HG03342 (cell line): ENCODE results near the gene PPP2R2D.
A peak's percentile ranks its signal among the peaks of the same experiment; 100 is the strongest.

Source experiments
- ATAC-seq: cut with Tn5 transposase; IDR thresholded peaks from one replicate; pipeline ENCODE4 v1.9.1; 2021; ENCODE audit warnings: mild to moderate bottlenecking, moderate library complexity; ENCODE audit not compliant: unreplicated experiment

PPP2R2D gene

DNA sequence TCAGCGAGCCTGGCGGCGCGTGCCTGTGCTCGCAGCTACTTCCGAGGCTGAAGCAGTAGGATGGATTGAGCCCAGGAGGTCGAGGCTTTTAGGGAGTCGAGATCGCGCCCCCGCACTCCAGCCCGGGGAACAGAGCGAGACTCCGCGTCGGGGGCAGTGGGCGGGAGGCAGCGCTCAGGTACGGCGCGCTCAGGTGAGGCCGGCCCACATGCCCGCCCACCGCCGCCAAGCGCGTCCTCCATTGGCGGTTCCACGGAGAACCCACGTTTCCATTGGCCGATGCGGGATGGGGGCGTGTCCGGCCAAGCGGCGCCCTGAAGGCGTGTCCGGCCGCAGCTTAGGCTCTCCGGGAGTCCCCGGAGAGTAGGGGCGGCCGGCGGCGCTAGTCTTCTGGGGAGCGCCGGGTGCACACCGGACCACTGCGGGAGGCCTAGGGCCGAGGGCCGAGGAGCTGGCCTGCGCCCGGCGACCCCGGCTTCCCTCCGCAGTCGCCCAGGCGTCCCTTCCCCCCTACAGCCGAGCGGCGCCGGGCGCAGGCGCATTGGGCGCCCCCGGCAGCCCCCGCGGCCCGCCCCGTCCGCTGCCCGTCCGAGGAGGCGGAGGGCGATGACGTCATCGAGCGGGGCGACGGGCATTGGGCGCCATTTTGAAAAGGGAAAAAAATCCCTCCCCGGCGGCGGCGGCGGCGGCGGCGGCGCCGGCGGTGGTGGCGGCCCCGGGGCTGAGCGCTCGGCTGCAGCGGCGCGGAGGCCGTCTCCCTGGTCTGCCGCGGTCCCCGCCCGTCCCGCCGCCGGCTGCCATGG is at the start of gene PPP2R2D:
Gene PPP2R2D, plus strand, starts transcription at position 659 of the 803 bp plus-strand sequence. Its CDS starts 141 bp downstream, at position 800.
- peak; percentile 88 for ATAC-seq

DNA sequence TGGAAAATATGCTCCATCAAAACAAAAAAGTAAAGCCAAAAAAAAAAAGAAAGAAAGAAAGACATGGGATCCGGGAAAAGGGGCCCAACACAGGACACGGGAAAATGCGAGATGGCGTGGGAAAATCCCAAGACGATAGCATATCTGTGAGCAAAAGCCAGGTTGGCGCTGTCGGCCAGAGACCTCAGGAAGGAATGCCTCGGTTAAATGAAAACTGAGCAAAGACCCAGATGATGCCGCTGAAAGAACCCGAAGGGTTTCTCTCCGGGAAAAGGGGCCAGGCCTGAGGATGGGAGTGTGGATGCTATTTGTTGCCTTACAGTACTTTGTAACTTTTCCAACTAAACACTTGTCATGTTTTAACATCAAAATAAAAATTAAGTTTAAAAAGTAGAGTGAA is 49.5 kb upstream of the PPP2R2D start:
- ATAC-seq = no peak

DNA sequence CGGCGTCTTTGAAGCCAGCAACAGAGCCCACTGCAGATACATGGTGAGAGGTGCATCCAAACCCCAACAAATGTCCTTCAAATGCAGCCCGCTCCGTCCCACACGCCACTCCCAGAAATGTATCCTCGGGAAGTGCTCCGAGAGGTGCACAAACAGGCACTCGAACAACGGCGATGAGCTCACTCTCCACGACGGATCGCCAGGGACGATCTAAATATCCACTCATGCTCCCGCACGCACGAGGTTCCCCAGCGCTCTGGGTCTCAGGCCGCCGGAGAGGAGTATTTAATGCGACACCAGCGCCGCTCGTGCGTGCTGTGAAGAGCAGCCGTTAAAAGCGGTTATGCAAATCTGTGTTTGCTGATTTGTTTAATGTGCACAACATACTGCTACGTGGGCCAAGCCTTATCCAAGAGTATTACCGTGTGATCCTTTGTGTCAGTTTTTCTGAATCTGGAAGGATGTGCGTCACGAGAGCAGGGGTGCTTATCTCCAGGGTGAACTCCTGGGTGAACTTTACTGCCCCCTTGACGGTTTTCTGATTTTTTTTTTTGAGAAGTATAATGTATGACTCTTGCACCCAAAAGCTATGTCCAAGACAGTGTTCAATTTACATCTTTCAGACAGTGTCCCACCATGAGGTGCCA is 48.5 kb upstream of the PPP2R2D start:
- ATAC-seq = no peak

DNA sequence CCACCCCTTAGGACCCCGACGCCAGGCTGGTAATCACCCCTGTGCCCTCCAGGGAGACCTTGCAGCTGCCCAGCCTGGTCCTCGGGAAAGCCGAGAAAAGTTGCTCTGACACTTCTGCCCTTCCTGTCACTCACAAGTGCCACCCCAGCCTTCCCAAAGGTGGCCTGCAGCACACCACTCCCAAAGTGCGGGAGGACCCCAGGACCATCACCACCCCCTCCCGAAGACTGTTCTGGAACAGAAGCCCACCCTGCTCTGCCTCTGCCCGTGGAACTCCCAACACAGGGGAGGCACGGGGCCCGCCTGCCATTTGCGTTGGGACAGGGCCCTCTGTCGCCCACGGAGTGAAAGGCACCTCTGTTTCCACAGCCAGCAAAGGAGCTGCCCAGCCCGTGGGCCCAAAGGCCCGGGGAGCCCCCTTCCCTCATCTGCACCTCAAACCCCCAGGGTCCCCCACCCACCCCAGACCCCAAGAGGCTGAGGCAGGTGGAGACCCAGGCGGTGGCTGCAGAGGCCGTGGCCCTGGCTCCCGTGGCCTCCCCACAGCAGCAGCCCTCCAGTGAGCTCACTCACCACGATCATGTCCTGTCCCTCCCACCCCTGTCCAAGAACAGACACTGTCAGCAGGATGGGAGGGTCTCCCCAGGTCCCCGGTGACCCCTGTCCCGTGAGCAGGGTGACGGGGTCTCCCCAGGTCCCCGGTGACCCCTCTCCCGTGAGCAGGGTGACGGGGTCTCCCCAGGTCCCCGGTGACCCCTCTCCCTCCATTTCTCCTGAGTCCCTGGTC is 47.8 kb upstream of the PPP2R2D start:
- ATAC-seq = no peak

DNA sequence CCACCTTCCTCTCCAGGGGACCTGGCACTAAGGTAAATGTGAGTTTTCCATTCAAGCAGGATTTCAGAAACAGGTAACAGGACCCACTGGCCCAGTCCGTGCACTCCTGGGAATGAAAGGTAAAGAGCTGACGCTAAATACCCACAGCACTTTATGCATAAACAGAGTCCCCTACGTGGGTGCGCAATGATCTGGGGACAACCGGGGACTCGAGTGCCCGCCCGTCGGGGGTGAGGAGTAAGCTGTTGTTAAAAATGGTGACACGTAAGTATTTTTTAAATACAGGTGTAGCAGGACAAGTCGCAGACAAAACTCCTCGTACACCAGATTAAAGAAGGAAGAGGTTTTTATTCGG is 47.2 kb upstream of the PPP2R2D start:
- no peak for ATAC-seq

DNA sequence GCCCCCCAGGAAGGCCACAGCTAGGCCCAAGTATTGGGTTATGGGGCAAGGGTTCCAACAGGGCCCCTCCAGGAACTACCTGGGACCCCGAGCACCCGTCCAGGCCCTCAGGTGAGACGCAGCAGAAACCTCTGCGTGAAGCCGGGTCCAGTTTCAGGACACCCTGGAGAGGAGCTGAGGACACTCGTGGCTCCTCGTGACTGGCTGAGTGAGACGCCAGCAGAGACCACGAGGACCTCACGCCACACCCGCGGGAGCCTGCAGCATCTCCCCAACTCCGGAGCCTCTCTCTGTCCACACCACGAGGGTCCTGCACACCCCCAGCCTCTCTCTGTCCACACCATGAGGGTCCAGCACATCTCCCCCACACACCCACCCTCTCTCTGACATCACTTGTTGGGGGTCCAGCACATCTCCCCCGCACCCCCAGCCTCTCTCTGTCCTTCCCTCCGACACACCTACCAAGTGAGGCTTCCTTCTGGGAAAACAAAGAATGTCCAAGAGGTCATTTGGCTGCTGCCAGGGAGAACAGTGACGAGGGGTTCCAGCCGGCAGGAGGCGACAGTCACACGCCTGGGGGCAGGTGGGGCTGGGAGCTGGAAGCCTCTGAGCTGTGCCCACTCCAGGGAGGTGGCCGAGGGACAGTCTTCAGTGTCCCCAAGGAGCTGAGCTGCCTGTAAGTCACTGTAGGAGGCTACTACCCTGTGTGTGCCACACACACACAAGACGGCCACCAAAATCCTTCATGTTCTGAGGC is 46.1 kb upstream of the PPP2R2D start:
- ATAC-seq = no peak

DNA sequence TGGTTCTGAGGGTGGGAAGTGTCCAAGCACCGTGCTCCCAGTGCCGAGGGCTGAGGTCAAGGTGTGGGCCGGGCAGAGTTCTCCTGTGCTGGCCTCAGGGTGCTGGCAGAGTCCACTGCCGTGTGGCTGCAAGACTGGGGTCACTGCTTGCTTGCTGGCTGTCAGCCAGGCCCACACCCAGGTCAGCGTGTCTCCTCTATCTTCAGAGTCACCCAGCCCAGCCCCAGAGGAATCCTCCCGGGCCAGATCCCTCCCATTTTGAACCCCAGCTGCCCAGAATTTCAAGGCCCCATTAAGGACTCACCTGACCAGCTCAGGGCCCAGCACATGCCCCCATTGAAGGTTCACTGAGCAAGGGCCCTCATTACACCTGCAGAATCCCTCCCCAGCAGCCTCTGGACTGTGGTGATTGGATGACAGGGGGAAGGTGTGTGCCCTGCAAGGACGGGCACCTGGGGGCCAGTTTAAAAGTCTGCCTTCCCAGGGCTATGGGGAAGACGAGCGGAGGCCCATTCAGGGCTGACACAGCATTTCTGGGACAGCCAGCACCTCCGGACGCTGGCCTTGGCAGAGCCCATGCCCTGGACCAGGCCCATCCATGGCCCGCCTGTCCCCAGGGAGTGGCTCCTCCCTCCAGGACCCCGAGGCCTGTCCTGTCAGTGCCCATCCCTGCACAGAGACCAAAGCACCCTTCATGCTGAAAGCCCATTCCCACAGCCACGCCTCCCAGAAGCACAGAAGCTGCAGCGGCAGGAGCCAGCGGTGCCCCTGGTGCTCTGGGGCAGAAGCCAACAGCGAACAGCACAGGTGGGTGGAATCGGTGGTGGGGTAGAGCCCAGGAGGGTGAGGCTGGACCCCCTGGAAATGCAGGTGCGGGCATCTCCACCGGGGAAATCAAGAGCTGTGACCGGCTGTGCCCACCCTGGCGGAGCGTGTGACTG is 45.1 kb upstream of the PPP2R2D start:
- no peak for ATAC-seq

DNA sequence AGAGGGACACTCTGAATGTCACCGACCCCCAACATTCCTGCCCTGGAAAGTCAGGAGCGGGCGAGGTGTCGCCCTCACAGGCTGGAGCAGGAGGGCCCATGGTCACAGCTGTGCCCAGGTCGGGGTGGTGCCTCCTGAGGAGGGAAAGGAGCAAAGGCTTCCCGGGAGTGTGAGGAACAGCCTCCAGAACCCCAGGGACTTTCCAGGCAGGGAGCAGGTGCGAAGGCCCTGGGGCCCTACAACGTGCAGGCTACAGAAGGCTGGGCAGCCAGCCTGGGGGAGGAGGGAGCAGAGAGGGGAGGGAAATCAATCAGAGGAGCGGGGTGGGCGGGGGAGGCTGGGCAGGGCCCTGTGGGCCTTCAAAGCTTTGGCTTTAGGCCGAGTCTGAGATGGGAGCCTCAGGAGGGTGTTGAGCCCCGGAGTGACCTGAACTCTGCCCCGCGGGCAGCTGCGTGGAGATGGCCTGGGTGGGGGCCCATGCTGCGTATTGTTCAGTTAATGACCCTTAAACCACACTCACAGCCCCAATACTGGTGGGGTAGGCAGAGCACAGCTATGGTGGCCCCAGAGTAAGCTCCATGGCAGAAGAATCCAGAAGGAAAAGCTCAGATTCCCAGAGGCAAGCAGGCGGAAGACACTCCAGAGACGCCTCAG is 44.2 kb upstream of the PPP2R2D start:
- no peak for ATAC-seq

DNA sequence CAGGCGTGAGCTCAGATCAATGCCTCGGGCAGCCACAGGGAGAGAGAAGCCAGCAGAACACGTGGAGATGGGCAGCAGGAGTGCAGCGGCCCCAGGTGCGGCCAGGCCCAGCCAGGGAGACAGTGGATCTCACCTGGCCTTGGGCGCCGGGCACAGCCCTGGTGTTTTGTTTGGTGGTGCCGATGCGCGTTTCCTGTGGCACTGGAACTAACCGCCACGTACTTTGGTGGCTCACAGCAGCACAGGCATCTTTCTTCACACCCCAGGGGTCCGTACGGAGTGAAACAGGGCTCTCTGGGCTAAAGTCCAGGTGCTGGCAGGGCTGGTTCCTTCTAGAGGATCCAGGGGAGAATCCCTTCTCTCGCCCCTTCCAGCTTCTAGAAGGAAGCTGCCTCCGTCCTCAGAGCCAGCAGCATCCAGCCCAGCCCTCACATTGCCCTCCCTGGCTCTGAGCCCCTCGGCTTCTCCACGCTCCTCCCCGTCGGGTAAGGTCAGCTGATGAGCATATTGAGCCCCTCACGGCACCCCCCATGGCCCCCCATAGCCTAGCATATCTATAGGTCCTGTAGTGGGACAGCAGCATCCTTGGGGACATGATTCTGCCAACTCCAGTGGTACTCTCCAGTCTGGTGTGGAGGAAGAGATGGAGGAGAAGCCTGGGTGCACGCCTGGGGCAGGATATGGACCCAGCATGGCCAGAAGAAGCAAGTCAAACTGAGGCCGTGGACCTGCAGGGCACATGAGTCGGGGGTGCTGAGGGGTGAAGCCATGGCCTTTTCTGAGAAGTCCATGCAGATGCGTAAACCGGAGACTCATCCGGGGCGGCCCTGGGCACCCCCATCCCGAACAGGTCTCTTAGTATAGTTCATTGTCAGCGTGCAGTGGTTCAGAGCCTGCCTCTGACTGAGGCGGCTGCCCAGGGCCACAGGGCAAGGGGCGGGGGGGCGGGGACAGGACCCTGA is 43.4 kb upstream of the PPP2R2D start:
- ATAC-seq = no peak

DNA sequence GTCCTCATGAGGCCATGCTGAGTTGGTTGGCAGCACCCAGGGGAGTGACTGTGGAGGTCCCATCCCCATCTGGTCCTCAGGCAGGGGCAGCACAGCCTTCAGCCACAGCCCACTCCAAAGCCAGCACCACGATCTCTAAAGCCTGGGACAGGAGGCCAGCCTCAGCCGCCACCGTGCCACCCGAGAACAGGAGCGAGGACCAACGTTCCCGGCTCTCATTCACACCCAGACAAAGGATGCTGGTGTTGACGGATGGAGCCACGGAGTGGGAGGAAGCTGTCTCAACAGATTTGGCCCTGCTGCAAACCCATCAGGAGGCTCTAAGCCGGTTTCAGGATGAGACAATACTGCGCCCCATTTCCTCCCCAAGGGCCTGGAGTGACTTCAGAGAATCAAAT is 42.7 kb upstream of the PPP2R2D start:
- no peak for ATAC-seq

DNA sequence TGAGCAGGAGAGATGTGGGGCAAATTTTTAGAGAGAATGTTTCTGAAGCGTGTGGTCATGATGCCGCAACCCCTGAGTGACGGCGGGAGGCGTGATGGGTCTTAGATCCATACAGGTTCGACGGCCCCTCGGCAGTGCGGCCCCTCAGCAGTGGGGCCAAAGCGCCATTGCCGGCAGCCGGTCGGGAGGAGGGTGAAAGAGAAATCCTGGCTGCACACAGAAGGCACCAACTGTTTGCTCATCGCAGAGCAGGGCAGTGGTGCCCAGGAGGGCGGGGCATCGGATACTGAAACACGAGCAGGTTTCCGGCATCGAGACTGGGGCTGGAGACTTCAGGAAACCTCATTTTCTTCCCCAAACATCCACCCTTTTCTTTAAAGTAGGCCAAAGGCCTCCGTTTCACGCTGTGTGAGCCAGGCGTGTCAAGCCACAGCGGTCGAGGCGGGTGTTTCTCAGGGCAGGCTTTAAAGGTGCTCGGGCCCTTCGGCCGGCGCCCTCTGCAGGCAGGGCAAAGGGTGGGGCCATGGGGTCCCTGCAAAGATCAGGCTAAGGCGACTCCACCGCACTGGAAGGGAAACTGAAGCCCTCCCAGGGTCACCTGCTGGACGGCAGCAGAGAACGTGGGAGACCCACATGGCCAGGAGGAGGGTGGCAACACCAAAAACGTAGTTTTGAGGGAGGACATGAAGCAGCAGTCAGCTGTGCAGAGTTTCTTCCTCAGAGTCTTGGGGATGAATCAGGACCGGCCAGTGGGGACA is 42.0 kb upstream of the PPP2R2D start:
- no peak for ATAC-seq

DNA sequence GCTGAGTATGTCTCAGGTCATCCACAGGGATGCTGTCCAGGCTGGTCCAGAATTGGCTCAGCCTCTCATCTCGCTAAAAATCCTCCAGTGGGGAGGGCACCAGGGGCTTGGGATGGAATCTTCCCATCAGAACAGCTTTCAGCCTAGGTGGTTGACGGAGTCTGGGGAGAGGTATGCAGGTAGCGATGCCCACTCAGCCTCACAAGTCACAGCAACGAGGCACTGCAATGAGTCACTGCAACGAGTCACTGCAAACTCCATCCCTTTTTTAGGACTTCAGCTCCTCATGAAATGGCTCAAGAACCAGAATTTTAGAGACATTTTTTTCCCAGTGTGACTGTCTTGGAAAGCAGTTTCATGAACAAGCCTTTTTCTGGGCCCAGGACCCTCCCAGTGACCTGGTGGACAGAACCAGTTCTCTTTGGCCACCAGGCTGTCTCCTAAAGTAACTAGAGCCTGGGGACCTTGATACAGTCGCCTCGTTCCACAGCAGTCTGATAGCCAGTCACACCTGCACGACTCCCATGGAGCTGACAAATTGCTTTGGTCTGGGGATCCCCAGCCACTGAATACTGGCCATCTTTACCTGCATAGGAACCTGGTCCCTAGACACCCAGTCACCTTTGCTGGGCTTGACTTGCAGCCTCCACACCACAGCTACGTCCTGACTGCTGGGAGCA is 41.3 kb upstream of the PPP2R2D start:
- no peak for ATAC-seq

DNA sequence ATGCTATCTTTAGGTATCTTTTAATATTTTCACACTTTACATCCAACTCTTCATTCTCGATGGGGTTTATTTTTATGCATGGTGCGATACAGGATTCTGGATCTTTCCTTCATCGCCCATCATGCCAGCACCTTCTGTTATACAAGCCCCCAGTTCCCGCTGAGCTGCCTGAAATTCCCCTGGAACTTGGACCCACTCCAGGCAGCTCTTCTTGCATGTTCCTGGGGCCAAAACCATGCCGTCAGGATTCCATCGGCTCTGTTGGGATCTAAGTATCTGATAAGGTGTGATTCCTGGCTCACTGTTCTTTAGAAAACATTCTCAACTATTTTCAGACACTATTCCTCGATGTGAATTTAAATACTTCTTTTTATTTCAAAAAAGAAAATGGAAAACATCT is 40.5 kb upstream of the PPP2R2D start:
- ATAC-seq = no peak

DNA sequence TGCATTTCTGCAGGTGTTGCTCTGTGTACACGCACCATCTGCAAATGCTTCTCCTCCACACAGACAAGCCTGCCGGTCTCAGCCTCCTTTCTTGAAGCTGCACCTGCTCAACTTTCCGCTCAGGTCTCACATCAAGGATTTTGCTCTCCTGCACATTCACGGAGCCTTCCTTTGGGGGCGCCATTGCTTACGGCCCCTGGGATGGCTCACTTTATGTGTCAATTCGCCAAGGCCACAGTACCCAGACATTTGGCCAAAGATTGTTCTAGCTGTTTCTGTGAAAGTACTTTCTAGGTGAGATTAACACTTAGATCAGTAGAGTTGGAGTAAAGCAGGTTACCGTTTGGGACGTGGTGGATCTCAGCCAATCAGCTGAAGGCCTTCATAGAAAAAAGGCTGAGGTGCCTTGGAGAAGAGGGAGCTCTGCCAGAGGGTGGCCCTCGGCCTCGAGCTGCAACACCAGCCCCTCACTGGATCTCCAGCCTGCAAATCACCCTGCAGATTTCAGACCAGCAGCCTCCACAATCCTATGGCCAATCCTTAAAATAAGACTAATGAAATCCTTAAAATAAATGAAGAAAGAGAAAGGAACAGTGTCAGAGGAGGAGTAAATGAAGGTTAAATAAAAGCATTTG is 39.9 kb upstream of the PPP2R2D start:
- ATAC-seq = no peak

DNA sequence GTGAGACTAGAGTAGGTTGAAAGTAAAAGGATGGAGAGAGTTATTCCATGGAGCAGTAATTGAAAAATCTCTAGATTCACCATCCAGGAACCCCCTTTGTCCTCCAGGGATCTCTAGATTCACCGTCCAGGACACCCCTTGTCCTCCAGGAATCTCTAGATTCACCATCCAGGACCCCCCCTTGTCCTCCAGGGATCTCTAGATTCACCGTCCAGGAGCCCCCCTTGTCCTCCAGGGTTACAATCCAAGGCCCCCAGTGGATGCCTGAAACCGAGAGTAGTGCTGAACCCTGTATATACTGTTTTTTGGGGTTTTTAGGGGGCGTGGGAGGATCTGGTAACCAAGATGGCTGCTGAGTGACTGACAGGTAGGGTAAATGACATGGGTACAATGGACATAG is 38.3 kb upstream of the PPP2R2D start:
- no peak for ATAC-seq

DNA sequence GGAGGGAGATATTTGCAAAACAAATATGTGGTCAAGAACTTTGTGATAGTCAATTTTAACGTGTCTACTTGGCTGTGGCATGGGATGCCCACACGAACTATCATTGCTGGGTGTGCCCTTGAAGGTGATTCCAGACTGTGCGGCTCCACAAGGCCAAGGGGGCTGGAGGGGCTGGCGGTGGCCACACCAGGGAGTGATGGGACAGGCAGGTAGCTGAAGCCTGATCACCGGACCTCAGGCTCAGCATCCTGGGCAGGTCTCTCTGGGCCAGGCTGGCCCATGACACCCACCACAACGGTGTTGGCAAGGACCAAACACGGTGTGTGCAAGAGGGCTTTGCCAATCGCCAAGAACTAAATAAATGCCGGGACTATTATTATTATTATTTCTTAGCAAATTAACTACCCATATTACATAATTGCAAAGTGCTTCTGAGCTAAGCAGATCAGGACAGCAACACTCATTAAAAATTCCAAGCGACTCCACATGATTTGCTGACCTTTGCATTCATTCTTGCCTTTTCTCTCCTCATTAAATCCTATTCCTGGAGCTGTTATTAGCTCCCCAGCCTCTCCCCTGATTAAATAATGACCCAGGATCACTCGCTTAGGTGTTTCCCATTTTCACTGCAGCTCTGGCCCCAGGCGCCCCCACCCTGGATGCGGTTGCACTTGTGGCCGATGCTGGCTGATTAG is 35.4 kb upstream of the PPP2R2D start:
- ATAC-seq = no peak
